Measurements from ENCODE around the gene CCER1. TPM values are rescaled to one million over a fixed set of nuclear protein-coding genes. Genes with fewer than 3 reads are reported as not detected.

Gene CCER1
- total RNA-seq, 1 donor from 2014 or later = not detected

DNA sequence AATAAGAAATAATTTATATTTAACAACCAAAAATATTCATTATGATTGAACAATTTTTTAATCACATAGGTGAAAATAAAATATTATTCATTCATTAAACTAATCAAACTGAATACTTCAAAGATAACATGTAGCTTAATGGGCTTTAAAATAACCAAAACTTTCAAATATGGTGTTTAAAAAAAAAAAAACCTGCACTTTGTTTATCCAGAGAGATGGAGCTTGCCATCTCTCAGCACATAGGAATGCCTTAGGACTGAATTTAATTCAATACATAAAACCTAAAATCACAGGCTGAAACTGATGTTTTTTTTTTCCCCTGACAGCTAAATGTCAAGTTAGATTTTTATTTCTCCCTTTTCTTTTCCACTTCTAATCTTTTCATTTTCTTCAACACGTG is 14.4 kb upstream of the CCER1 start:
- DNase-seq (ENCODE audit: low read depth) = no peak

DNA sequence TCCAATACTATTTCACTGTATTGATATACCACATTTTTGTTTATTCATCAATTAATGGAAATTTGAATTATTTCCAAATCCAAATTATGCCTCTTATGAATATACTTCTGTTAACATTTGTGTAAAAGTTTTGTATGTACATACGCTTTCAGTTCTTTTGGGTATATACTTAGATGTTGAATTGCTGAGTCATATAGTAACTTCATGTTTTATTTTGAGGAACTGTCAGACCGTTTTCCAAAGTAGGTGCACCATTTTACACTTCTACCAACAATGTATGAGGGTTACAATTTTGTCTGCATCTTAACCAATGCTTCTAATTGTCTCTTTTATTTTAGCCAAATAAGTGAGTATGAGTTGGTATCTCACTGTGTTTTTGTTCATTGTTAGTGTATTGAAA is 10.2 kb upstream of the CCER1 start:
- DNase-seq (ENCODE audit: low read depth) = no peak

DNA sequence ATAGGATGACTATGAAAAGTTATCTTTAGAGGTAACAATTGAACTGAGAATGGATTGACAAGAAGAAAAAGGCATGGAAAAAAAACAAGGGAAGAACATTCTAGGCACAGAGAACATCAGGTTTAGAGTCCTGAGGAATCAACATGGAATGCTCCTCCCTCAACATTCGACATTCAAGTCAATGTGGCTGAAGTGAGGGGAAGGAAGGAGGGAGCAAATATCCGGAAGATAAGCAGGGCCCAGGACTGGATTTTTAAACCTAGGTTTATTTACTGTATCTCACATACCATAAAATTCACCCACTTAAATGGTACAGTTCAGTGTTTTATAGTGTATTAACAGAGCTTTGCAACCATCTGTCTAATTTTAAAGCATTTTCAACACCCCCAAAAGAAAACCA is 9.6 kb upstream of the CCER1 start:
- no peak for DNase-seq (ENCODE audit: low read depth)

DNA sequence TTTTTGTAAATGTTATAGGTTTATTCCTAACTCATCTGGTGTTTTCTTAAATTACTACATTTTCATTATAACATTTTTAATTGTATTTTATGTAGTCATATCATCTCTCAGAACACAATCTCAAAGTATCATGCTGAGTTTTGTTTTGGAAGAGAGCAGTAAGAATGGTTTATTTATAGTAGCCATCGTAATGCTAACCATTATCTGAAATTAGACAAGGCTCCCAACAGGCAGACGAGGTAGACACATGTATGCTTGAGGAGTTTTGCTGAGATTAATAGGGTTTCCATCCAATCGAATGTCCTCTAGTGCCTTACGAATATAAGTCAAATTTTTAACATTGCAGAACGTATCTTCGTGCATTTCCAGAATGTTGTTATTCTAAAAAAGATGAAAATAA is 9.0 kb upstream of the CCER1 start:
- no peak for DNase-seq (ENCODE audit: low read depth)

DNA sequence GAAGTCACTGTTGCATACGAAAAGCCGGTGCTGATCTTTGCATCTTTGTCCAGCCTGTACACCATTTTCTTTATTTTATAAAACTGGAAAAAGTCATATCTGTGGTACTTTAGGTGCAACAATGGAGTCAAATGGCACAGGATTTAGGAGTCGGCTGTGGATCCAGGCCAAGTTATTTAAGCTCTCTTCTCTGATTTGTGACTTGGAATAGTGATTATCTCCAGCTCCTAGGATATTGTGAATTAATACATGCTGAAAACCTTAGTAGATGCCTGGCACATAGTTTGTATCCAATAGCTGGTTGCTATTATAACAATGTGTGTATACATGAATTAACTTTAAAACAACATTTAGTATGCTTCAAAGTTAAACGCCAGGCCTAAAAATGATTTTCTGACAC is 6.2 kb upstream of the CCER1 start:
- no peak for DNase-seq (ENCODE audit: low read depth)

DNA sequence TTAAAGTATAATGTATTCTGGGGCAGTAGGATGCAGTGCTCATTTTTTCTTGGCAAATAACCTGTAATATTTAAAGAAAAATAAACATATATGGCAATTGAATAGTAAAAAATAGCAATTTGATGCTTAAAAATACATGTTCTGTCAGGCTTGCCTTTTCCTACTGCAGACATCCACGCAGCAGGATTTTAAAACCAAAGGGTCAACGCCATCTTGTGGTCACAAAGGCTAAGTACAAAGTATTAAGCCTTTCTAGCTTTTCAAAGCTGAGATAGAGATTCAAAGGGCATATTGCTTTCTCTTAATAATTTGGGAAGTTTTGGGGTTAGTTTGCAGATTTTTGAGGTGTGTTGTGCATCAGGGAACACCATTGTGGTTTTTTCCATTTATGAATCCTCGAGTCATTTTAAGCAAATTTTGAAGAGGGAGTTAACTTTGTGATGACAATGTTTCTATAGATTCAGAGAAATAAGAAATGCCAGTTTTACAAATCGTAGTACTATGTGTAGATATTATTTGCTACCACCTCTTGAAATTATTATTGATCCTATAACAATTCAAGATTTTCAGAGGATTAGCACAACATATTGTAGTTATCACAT is 4.7 kb upstream of the CCER1 start:
- DNase-seq (ENCODE audit: low read depth) = peak; percentile 73

DNA sequence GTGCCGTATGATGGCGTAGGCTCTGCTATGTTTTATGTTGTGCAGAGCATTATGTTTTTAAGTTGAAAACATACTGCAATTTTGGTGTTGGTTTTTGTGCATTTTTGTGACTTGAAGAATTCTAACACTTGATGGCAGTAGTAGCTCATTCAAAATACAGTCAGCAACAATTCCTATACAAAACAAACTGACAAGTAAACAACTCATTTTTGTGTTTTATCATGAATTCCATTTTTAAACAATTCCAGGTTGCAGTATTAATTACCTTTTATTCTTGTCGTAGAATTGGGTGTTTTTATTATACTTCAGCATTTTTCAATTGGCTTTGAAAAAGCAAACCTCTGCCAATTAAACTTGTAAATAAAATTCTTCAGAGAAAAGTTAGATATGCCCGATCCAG is 4.1 kb upstream of the CCER1 start:
- DNase-seq (ENCODE audit: low read depth) = peak; percentile 39

DNA sequence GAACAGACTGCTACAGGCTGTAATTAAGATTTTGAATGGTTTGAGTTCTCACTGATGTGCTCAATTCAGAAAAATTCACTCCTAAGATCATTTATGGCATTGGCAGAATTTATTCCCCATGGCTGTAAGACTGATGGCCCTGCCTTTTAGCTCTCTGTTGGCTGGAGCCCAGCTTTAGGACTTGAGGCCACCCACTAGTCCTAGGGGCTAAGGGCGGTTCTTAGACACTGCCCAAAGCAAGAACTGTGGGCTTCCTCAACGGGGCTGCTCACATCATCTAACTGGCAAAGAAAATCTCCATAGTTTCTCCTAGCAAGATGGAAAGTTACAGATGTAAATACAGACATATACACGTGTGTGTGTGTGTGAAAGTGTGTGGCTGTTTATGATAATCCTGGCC is 3.4 kb upstream of the CCER1 start:
- no peak for DNase-seq (ENCODE audit: low read depth)

DNA sequence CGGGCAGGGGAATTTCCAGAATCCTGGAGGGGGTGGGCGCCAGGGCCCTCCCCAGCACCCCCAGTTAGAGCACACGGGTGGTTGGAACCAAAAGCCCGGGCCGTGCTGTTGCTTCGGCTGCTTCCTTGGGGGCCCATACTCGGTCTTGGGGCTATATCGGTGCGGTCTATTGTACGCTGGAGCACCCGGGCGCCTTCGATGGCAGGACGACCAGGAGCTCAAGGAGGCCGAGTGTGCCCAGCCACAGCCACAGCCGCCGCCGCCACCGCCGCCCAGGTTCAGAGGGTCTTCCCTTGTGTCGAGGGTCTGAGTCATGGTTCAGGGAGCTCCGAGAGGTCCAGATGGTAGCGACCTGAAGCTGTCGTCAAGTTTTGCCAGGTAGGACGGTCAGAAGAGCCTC is 548 bp downstream of the CCER1 start:
- DNase-seq (ENCODE audit: low read depth) = no peak

DNA sequence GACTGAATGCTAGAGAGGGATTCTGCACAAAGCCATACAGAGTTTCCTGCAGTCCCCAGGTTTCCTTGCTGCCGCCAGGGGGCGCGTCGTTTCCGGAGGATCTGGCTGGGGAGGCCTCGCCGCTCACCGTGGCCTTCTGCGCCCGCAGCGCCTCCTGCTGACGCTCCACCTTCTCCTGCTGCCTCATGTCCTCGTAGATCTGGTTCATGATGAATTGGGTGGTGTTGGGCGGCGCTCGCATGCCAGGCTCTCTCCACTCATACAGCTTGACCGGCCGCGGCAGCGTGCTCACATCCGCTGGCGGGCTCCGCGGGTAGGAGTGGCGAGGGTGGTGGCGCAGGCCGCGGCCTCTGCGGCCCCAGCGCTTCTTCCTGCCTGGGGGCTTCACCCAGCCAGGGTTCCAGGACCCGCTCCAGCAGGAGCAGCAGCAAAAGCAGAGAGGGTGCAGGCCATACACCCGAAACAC is 987 bp downstream of the CCER1 start:
- no peak for DNase-seq (ENCODE audit: low read depth)

DNA sequence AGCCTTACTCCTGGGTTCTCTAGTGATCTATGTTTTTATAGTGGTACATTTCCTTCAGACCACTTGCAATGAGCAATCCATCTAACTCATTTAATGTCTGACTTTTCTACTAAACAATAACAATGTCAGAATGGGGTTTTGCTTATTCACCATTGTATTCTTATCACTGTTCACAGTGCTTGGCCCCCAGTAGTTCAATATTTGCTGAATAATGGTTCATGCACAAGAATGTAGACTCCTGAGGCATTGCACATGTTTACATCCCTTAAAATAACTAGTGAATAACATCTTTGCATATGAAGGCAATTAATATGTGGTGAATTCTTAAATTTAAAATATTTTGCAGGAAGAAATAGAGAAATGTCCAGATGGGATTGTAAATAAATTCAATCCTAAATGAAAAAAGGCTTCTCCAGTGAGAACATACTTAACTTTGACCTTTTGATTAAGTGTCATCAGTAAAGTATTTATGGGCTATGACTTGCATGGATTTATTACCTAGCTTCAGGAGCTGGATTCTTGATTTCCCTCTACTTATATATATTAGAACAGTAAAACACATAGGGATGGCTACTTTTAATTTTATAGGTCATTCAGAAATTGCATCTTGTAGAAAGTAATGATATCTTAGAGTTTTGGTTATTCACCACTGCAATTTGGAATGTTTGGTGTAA is 3.4 kb downstream of the CCER1 start:
- DNase-seq (ENCODE audit: low read depth) = no peak

DNA sequence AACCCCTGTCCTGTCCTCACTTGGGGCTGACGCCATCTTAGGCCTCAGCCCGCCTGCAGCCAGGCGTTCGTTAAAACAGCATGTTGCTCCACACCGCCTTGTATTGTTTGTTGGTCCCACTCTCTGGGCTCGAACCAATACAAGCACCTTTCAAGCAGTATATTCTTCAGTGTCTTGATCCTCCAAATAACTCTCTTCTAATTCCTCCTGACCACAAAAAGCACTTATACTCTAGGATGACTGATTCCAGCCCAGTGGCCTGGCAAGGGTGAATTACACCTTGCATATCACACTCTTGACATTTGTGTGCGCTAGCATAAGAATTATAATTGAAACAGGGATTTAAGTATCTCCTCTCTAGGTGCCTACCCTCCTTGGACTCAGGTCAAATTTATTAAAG is 7.1 kb downstream of the CCER1 start:
- DNase-seq (ENCODE audit: low read depth) = no peak

DNA sequence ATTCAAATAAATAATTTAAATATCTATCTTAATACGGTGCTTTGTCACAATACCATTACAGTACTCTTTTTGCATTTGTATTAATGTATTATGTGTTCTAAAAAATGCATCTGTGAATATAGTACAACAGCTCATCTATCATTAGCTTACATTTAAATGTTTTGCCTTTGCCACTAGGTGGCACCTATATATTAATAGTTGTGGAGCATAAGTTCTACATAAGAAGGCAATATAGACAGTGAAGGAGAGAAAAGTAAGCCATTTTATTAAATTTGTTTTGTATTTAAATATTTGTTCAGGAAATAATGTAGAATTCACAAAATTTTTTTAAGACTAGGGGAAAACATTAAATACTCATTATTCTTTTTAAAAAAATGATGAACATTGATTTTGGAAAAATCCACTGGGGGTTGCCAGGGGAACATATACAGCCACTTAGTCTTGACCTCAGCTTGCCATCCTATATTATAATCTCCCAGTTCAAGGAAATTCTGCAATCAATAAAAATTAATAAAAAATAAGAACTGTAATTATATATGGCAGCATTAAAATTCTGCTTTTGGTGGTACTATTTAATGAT is 9.8 kb downstream of the CCER1 start:
- peak; percentile 21 for DNase-seq (ENCODE audit: low read depth)

DNA sequence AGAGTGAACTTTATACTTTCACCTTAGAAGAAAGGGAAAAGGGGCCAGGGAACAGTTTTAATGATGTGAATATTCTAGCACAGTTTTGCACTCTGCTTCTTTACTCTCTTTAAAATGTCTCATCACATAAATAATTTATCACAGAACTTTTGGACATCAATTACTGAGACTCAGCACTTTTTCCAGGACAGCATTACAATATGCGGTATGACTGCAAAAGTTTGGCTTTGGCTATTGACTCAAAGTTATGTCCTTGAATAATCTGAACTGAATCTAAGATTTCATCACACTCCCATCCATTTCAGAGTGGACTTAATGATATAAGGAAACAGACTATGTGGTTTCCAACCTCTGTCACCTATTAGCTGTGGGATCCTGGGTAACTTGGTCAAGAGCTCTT is 11.7 kb downstream of the CCER1 start:
- DNase-seq (ENCODE audit: low read depth) = no peak

DNA sequence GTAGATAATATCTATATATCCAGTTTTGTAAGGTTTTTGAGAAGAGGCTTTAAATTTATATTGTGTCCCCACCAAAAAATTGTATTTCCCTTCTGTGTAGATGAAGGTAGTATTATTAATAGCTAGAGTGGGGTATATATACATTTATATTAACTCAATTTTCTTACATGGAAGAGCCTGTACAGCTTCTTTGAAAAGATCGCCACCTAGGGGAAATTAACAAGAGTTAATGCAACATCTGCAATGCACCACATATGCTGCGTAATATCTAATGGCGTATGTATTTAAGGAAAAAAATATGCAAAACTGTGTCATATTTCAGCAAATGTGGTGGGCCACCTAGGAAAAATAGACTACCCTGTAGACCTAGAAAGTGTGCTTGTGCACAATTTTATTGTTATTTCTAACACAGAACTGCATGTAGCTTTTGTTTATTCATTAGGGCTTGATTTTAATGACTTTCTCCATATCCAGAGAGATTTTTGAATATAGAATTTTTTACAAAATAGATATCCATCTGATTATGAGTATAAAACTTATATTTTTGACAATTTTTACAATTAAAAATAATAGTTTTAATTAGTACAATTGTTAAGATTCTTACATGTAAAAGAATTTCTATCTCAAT is 14.0 kb downstream of the CCER1 start:
- DNase-seq (ENCODE audit: low read depth) = peak; percentile 41

DNA sequence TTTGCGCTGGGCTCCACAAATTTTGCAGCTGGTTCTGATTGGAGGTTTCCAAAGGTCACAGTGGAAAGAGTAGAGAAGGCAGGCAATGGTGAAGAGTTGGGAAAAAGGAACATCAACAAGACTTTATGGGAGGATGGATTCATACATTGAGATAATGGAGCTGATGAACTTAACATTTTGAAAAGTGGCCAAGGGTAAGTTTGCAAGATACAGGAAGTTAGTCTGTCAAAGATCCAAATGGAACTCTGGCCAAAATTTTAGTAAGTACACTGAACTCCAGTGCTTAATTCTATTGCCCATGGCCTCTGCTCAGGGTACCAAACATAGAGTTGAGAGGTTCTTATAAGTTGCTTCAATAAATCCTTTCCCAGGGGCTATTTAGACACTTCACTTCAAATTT is 15.6 kb downstream of the CCER1 start:
- DNase-seq (ENCODE audit: low read depth) = no peak

DNA sequence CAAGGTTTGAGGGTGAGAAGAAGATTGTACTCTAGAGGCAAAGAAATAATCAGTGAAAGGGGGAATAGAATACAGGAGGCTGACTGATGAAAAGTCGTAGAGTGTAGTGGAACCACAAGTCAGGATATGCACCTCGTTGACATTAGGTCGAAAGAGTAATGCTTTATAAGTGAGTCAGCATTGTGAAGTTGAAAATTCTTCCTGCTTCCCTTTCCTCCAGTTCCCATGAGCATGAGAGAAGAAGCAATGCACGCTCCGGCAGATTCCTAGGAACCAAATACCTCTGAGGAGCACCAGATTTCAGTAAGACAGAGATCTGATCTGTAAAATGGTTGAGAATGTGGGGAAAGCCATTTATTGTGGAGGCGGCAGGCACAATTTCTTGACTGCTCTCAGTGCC is 16.5 kb downstream of the CCER1 start:
- peak; percentile 20 for DNase-seq (ENCODE audit: low read depth)

DNA sequence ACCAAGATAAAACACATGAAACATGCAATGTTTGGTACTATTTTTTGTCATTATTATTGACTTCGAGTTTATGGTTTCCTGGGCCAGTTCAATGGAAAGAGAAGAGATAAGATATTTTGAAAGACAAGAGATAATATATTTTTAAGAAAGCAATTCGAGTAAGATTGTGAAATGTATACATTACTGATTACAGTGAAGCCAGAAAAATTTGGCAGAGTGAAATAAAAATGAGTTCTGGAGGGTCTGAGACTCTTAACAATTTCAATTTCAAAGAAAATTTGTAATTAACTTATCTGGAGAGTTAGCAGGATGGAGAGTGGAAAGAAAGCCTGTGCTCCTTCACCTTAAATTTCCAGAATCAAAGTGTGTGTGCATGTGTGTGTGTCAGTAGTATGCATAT is 17.3 kb downstream of the CCER1 start:
- no peak for DNase-seq (ENCODE audit: low read depth)

DNA sequence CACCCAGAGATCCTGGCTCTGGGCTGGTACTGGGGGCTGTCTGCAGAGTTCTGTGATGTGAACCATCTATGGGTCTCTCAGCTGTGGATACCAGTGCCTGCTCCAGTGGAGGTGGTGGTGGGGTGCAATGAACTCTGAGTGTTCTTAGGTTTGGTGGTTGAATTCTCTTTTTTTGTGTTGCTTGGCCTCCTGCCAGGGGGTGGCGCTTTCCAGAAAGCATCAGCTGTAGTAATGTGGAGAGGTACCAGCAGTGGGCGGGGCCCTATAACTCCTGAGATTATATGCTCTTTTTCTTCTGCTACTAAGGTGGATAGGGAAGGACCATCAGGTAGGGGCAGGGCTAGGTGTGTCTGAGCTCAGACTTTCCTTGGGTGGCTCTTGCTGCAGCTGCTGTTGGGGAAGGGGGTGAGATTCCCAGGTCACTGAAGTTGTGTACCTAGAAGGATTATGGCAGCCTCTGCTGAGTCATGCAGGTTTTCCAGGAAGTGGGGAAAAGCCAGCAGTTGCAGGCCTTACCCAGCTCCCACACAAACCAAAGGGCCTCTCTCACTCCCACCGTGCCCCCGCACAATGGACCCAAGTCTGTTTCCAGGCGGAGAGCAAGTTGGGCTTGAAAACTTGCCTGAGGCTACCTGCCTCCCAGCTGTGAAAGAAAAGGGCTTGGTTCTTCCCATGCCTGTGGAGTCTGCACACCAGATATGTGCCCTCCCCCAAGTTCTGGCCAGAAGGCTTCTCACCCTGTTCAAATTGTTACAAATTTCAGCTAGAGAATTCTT is 18.6 kb downstream of the CCER1 start:
- no peak for DNase-seq (ENCODE audit: low read depth)

DNA sequence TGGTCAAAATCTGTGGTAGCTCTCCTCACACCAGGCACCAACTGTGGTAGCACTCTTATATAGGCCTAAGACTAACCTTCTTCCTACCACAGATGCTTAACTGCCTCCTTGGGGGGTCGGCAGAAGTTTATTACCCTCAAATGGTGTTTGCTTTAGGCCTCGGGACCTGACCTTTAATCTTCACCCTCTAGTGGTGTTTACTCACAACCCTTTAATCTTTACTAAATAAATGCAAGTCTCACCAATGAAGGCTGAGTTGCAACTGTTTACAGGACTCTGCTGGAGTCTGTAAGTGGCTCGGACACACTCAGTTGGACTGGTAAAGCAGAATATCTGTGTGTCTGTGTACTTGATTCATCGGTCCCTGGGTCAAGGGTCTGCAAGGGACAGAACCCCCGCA is 29.4 kb downstream of the CCER1 start:
- no peak for DNase-seq (ENCODE audit: low read depth)

DNA sequence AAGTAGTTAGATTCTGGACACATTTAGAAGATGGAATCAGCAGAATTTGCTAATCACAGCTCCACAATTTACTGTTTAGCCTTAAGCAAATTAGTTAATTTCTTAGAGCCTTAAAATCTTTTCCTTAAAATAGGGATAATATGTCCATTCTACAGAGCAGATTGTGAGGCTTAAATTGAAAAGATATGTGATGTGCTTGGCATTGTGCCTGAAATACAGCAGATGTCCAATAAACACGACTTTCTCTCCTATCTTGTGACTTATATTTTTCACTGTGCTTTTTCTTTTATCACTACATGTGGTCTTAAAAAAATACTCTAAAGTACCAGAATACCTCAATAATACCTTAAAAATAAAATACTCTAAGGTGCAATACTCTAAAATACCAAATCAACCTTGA is 30.6 kb downstream of the CCER1 start:
- DNase-seq (ENCODE audit: low read depth) = no peak

DNA sequence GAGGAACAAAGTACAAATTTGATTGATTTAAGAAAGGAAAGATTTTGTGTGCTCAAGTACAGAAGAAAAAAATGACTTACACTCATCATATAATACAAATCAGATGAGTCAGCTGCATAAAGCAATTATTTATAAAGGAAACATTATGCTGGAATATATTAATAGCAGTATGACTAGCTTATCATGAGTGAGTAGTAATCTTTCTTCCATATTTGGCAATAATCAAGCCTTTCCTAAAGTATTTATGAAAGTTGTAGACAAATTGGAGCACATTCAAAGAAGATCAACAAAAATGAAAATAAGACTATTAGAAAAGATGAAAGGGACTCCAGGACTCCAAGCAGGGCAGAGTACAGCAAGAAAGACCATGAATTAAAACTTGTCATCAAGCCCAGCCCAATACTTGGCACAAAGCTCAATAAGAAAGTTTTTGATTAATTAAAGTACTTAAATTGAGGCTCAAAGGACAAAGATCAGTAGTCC is 32.8 kb downstream of the CCER1 start:
- DNase-seq (ENCODE audit: low read depth) = peak; percentile 55
